A673 (cell line): Measurements from ENCODE around the gene CLRN3. TPM values are rescaled to one million over a fixed set of nuclear protein-coding genes. Genes with fewer than 3 reads are reported as not detected.

Experiments
- BruUV-seq: library from RNA; stranded (reverse); fragments of 400-500 nt; replicated peaks from 2 replicates; lab custom pipeline; 2021; lab: Mats Ljungman, UMichigan
- CTCF ChIA-PET: fragments of 300-600 bp; sonication (Branson Sonifier 250); formaldehyde crosslinking; loops from one replicate; lab custom pipeline; 2022; ENCODE audit warnings: antibody characterized with exemption; lab: Charles Lee
- POLR2A ChIA-PET: fragments of 300-600 bp; sonication (Branson Sonifier 250); formaldehyde crosslinking; loops from one replicate; lab custom pipeline; 2022; ENCODE audit warnings: antibody characterized with exemption; ENCODE audit not compliant: low non-redundant PET; lab: Charles Lee
- DNase-seq: peaks from one replicate; pipeline ENCODE4 v3.0.0-alpha.2; 2015; ENCODE audit warnings: low spot score
- H3K27ac ChIP-seq: fragments of 200-600 bp; sonication (generic); 2 replicates; pipeline ENCODE4 v1.5.1; 2016; ENCODE audit warnings: mixed run types, low read depth, mild to moderate bottlenecking, mixed read lengths, antibody characterized with exemption, low read length; ENCODE audit not compliant: poor library complexity, severe bottlenecking
- H3K27me3 ChIP-seq: fragments of 200-600 bp; sonication (generic); replicated peaks from 2 replicates; pipeline ENCODE4 v1.6.1; 2017; ENCODE audit warnings: mixed run types, low read depth, mild to moderate bottlenecking, mixed read lengths, antibody characterized with exemption, low read length; ENCODE audit not compliant: insufficient read depth, poor library complexity
- H3K36me3 ChIP-seq: fragments of 200-600 bp; sonication (generic); 2 replicates; pipeline ENCODE4 v1.6.1; 2016; ENCODE audit warnings: mixed run types, mild to moderate bottlenecking, mixed read lengths, antibody characterized with exemption, low read length; ENCODE audit not compliant: insufficient read depth, poor library complexity, severe bottlenecking
- H3K4me1 ChIP-seq: fragments of 200-600 bp; sonication (generic); 2 replicates; pipeline ENCODE4 v1.6.1; 2017; ENCODE audit warnings: mixed run types, mild to moderate bottlenecking, mixed read lengths, antibody characterized with exemption, low read length; ENCODE audit not compliant: insufficient read depth, poor library complexity, severe bottlenecking
- H3K4me3 ChIP-seq: fragments of 200-600 bp; sonication (generic); 2 replicates; pipeline ENCODE4 v1.5.1; 2016; ENCODE audit warnings: low read depth, mixed run types, mild to moderate bottlenecking, mixed read lengths, low read length; ENCODE audit not compliant: poor library complexity, severe bottlenecking
- H3K9me3 ChIP-seq: fragments of 200-600 bp; sonication (generic); 2 replicates; pipeline ENCODE4 v1.6.1; 2016; ENCODE audit warnings: mixed run types, low read depth, mild to moderate bottlenecking, mixed read lengths, antibody characterized with exemption, low read length; ENCODE audit not compliant: poor library complexity, severe bottlenecking
- CTCF ChIP-seq: fragments of 300-800, 200-600 bp; sonication (generic); conservative IDR thresholded peaks from 2 replicates; pipeline ENCODE4 v1.5.1; 2017; ENCODE audit warnings: low read depth, mild to moderate bottlenecking, antibody characterized with exemption, low read length, moderate library complexity, mixed read lengths
- EZH2 ChIP-seq: fragments of 200-600 bp; sonication (generic); IDR thresholded peaks from 2 replicates; pipeline ENCODE4 v1.6.1; 2017; ENCODE audit warnings: borderline replicate concordance, low read depth, mild to moderate bottlenecking, mixed read lengths, antibody characterized with exemption, low read length; ENCODE audit not compliant: poor library complexity, severe bottlenecking
- intact Hi-C: fragments of 100-400 bp; cut with micrococcal nuclease; formaldehyde crosslinking; loops from one replicate; pipeline ENCODE4 v1.10.0; 2022; ENCODE audit not compliant: unreplicated experiment
- total RNA-seq: library from RNA; stranded (reverse); gene quantifications from 2 replicates; pipeline ENCODE4 v1.2.3, GENCODE V29; 2021

CLRN3 gene
- total RNA-seq, 1 experiment from 2014 or later, result not detected

GRCh38 chr10:127867805-127868204 is 24.9 kb downstream of the CLRN3 start:
- no peak for DNase-seq
- no peak overlapping the region for H3K27ac ChIP-seq
- intact Hi-C loops, result no loop called here
- ChIA-PET POLR2A (interaction anchor here (0.6 kb wide), 1 partner anchor 161 kb away, joined by 3 read pairs; no protein-coding TSS in a partner anchor), CTCF (no interaction called here)
- TF ChIP-seq CTCF (no peak), EZH2 (no peak)
- no TSS peak for BruUV-seq
- no peaks in the 10 kb centered on the region for H3K4me1 ChIP-seq
- no peak overlapping the region for H3K4me3 ChIP-seq
- no peaks in the 10 kb centered on the region for H3K36me3 ChIP-seq
- no peaks in the 10 kb centered on the region for H3K9me3 ChIP-seq
- H3K27me3 ChIP-seq, result peaks cover 22% of the 10 kb centered on the region

- Histone ChIP-seq H3K27me3 (peaks cover 22% of the 10 kb centered on the region), H3K36me3 (no peaks in the 10 kb centered on the region), H3K9me3 (no peaks in the 10 kb centered on the region), H3K4me3 (no peak overlapping the region), H3K4me1 (no peaks in the 10 kb centered on the region), H3K27ac (no peak overlapping the region)
- CTCF ChIA-PET, result no interaction called here
- TF ChIP-seq EZH2 (no peak), CTCF (no peak)
- BruUV-seq, result no TSS peak
- POLR2A ChIA-PET, result no interaction called here
- no peak for DNase-seq
- intact Hi-C loops, result no loop called here
Observed at GRCh38 chr10:127866276-127867013, 26.3 kb downstream of the CLRN3 start.

GRCh38 chr10:127863231-127863825 is 29.4 kb downstream of the CLRN3 start:
- TF ChIP-seq EZH2, result no peak
- TF ChIP-seq CTCF, result no peak
- H3K4me1 ChIP-seq, result no peaks in the 10 kb centered on the region
- DNase-seq, result no peak
- no peak overlapping the region for H3K4me3 ChIP-seq
- intact Hi-C loops, result no loop called here
- H3K27me3 ChIP-seq, result peaks cover 11% of the 10 kb centered on the region
- H3K9me3 ChIP-seq, result no peaks in the 10 kb centered on the region
- no TSS peak for BruUV-seq
- no peak overlapping the region for H3K27ac ChIP-seq
- CTCF ChIA-PET, result no interaction called here
- no peaks in the 10 kb centered on the region for H3K36me3 ChIP-seq
- POLR2A ChIA-PET, result no interaction called here
